ENCODE measurements around the gene TMTC3. TPM values are rescaled to one million over a fixed set of nuclear protein-coding genes. Genes with fewer than 3 reads are reported as not detected.

TMTC3 gene
- total and polyA plus RNA-seq, 4 donors: 3.0 to 28.2 (median 6.3) TPM

- TF ChIP-seq ZBTB33 (IDR thresholded peaks at IDR 0.05) (no peak), NR2F2 (IDR thresholded peaks at IDR 0.05) (no peak)
Measured at GRCh38 chr12:88223519-88223918, 81.4 kb downstream of the TMTC3 start (continued).

- Histone ChIP-seq H3K27ac (ENCODE audit: low read depth in 1 of 2, low read length in 2 of 2) (no peak overlapping the region), H3K9ac (ENCODE audit: low read depth in 1 of 2, low read length in 2 of 2) (no peak overlapping the region), H3K9me3 (ENCODE audit: control insufficient read depth in 4 of 4, low read length in 3 of 4) (peaks cover 0 to 12% (median 2%) of the 10 kb centered on the region in 4 donors), H3K27me3 (ENCODE audit: control insufficient read depth in 4 of 4, insufficient read depth in 4 of 4, low read length in 3 of 4) (no peaks in the 10 kb centered on the region), H3K4me3 (ENCODE audit: low read depth in 1 of 3, low read length in 3 of 3) (no peak overlapping the region), H3K36me3 (ENCODE audit: control insufficient read depth in 4 of 4, insufficient read depth in 3 of 4, low read depth in 1 of 4, low read length in 3 of 4) (no peaks in the 10 kb centered on the region), H3K4me1 (ENCODE audit: control insufficient read depth in 4 of 4, insufficient read depth in 4 of 4, low read length in 3 of 4) (no peaks in the 10 kb centered on the region)
- TF ChIP-seq ZBTB33 (IDR thresholded peaks at IDR 0.05) (no peak), NR2F2 (IDR thresholded peaks at IDR 0.05) (no peak), CTCF (IDR thresholded peaks at IDR 0.05; ENCODE audit: low read depth, low read length, missing input control) (no peak), RXRA (IDR thresholded peaks at IDR 0.05) (no peak), TAF1 (conservative IDR thresholded peaks at IDR 0.05) (no peak), EGR1 (IDR thresholded peaks at IDR 0.05; ENCODE audit: low read depth in 2 of 2) (no peak), YY1 (IDR thresholded peaks at IDR 0.05) (no peak), HNF4G (IDR thresholded peaks at IDR 0.05) (no peak), GABPA (IDR thresholded peaks at IDR 0.05 in 1 of 2, conservative IDR thresholded peaks at IDR 0.05 in 1 of 2) (no peak), SP1 (IDR thresholded peaks at IDR 0.05) (no peak), JUND (IDR thresholded peaks at IDR 0.05) (no peak)
- no peak for DNase-seq (ENCODE audit: low spot score)
Measured at GRCh38 chr12:88225776-88226175, 83.7 kb downstream of the TMTC3 start.

- 67% methylated on average over 7 of the region's 7 CpGs for WGBS
- DNase-seq (ENCODE audit: low spot score): no peak
- TF ChIP-seq NR2F2 (IDR thresholded peaks at IDR 0.05) (no peak), EGR1 (IDR thresholded peaks at IDR 0.05; ENCODE audit: low read depth in 2 of 2) (no peak)
- Histone ChIP-seq H3K4me3 (ENCODE audit: low read depth in 1 of 3, low read length in 3 of 3) (no peak overlapping the region), H3K9me3 (ENCODE audit: control insufficient read depth in 4 of 4, low read length in 3 of 4) (peaks cover 0 to 6% (median 0%) of the 10 kb centered on the region in 4 donors), H3K4me1 (ENCODE audit: control insufficient read depth in 4 of 4, insufficient read depth in 4 of 4, low read length in 3 of 4) (no peaks in the 10 kb centered on the region), H3K36me3 (ENCODE audit: control insufficient read depth in 4 of 4, insufficient read depth in 3 of 4, low read depth in 1 of 4, low read length in 3 of 4) (no peaks in the 10 kb centered on the region), H3K9ac (ENCODE audit: low read depth in 1 of 2, low read length in 2 of 2) (no peak overlapping the region), H3K27ac (ENCODE audit: low read depth in 1 of 2, low read length in 2 of 2) (no peak overlapping the region), H3K27me3 (ENCODE audit: control insufficient read depth in 4 of 4, insufficient read depth in 4 of 4, low read length in 3 of 4) (no peaks in the 10 kb centered on the region)
Measured at GRCh38 chr12:88227263-88227662, 85.2 kb downstream of the TMTC3 start.

Data from liver (tissue), 9 donors.